Ascending aorta (tissue), 2 donors: ENCODE measurements around the gene CNTNAP2. TPM values are rescaled to one million over a fixed set of nuclear protein-coding genes. Genes with fewer than 3 reads are reported as not detected.

Experiments used
- DNase-seq, 2 donors: peaks; one replicate each; pipeline ENCODE4 v3.0.0-alpha.2; 2019; ENCODE audit warnings: low spot score in 2 of 2
- H3K27ac ChIP-seq, 2 donors: fragments of 200-600 bp; sonication (generic); one replicate each; pipeline ENCODE4 v1.5.1; 2016 to 2017; ENCODE audit warnings: mild to moderate bottlenecking in 1 of 2
- H3K27me3 ChIP-seq: fragments of 200-600 bp; sonication (generic); one replicate; pipeline ENCODE4 v1.5.1; 2017
- H3K36me3 ChIP-seq, 2 donors: fragments of 200-600 bp; sonication (generic); one replicate each; pipeline ENCODE4 v1.5.1; 2016
- H3K4me1 ChIP-seq, 2 donors: fragments of 200-600 bp; sonication (generic); one replicate each; pipeline ENCODE4 v1.5.1; 2016 to 2017; ENCODE audit warnings: mild to moderate bottlenecking in 1 of 2
- H3K4me3 ChIP-seq, 2 donors: fragments of 200-600 bp; sonication (generic); one replicate each; pipeline ENCODE4 v1.5.1; 2016 to 2017; ENCODE audit warnings: mild to moderate bottlenecking in 1 of 2
- H3K9me3 ChIP-seq, 2 donors: fragments of 200-600 bp; sonication (generic); one replicate each; pipeline ENCODE4 v1.5.1; 2016
- intact Hi-C: fragments of 100-400 bp; cut with DNase I; formaldehyde crosslinking; loops from one replicate; pipeline ENCODE4 v1.15.1; 2023
- total RNA-seq: library from RNA; depleted of rRNA; stranded (reverse); fragments of >200 nt; gene quantifications from one replicate; pipeline ENCODE4 v1.1.0, GENCODE V29; 2016
- TF ChIP-seq, protein P1 (sequence below), 3 experiments: fragments of 200-600 bp in 2 of 3; fragments of 450-650 bp in 1 of 3; sonication (generic) in 2 of 3; IDR thresholded peaks; one replicate each; pipeline ENCODE4 v1.5.1; 2016 to 2019; ENCODE audit warnings: antibody characterized with exemption in 3 of 3, mild to moderate bottlenecking in 1 of 3, moderate library complexity in 1 of 3

The CNTNAP2 gene
- total RNA-seq, 1 donor from 2014 or later = not detected

DNA sequence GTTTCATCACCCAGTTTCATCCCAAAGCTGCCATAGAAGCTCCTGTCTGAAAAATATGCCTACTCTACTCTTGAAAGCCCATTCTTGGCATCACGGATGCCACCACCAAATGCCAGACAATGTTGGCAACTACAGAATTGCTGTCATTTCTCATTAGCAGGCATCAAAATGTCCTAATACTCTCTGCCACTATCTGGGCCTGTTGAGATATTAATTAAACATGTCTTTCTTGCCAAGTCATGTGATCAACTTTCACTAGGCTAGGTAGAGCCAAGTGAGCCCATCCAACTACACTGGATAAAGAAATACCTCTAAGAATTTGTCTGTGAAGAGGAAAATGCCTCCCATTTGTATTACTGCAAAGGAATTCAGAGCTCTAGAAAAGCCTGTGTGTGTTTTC lies 1380.6 kb downstream of the CNTNAP2 start:
- Histone ChIP-seq H3K4me3 (no peak overlapping the region), H3K9me3 (no peaks in the 10 kb centered on the region), H3K4me1 (no peaks in the 10 kb centered on the region), H3K36me3 (no peaks in the 10 kb centered on the region), H3K27ac (no peak overlapping the region), H3K27me3 (no peaks in the 10 kb centered on the region)
- DNase-seq = no peak
- TF ChIP-seq, protein P1, sequence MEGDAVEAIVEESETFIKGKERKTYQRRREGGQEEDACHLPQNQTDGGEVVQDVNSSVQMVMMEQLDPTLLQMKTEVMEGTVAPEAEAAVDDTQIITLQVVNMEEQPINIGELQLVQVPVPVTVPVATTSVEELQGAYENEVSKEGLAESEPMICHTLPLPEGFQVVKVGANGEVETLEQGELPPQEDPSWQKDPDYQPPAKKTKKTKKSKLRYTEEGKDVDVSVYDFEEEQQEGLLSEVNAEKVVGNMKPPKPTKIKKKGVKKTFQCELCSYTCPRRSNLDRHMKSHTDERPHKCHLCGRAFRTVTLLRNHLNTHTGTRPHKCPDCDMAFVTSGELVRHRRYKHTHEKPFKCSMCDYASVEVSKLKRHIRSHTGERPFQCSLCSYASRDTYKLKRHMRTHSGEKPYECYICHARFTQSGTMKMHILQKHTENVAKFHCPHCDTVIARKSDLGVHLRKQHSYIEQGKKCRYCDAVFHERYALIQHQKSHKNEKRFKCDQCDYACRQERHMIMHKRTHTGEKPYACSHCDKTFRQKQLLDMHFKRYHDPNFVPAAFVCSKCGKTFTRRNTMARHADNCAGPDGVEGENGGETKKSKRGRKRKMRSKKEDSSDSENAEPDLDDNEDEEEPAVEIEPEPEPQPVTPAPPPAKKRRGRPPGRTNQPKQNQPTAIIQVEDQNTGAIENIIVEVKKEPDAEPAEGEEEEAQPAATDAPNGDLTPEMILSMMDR (IDR thresholded peaks at IDR 0.05) = no peak
- intact Hi-C loops = no loop called here

DNA sequence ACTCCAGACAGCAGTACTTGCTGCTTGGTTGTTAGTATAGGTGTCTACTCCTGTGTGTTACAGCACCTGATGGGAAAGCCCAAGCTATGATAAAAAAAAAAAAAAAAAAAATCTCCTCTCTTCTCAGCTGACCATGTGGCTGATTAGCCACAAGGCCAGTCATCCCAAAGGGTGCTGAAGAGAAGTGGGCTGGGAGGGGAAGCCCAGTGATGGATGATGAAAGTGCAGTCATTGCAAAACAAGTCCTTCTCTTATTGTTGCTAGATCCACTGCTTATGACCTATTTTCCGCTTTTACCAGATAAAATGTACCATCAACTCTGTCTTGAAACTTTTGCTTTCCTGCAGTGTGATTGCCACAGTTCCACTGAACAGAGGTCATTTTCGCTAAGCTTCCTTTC lies 1381.5 kb downstream of the CNTNAP2 start:
- Histone ChIP-seq H3K27me3 (no peaks in the 10 kb centered on the region), H3K4me1 (no peaks in the 10 kb centered on the region), H3K27ac (no peak overlapping the region), H3K9me3 (no peaks in the 10 kb centered on the region), H3K4me3 (no peak overlapping the region), H3K36me3 (no peaks in the 10 kb centered on the region)
- intact Hi-C loops = no loop called here
- no peak for DNase-seq
- TF ChIP-seq, protein P1 (IDR thresholded peaks at IDR 0.05) = no peak

DNA sequence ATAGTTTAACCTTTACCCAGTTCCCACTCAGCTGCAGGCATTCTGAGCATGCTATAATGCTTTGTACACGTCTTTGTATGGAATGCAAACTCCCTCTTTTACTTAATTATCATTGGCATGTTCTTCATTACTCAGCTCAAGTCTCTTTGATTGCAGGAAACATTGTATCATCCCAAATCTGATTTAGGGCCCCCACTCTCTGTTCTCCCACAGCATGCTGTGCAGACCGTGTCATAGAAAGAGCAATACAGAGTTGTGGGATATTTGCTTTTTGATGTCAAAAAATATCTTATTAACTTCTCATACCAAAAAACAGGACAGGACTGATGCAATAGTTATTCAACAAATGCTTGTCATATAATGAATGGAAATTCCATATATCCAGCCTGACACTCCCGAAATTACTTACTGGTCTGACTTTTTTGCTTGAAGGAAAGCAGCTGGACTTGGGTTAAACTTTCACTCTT lies 1392.5 kb downstream of the CNTNAP2 start:
- intact Hi-C loops = no loop called here
- TF ChIP-seq, protein P1 (IDR thresholded peaks at IDR 0.05) = no peak
- Histone ChIP-seq H3K27ac (no peak overlapping the region), H3K4me1 (no peaks in the 10 kb centered on the region), H3K36me3 (no peaks in the 10 kb centered on the region), H3K9me3 (no peaks in the 10 kb centered on the region), H3K27me3 (no peaks in the 10 kb centered on the region), H3K4me3 (no peak overlapping the region)
- no peak for DNase-seq

DNA sequence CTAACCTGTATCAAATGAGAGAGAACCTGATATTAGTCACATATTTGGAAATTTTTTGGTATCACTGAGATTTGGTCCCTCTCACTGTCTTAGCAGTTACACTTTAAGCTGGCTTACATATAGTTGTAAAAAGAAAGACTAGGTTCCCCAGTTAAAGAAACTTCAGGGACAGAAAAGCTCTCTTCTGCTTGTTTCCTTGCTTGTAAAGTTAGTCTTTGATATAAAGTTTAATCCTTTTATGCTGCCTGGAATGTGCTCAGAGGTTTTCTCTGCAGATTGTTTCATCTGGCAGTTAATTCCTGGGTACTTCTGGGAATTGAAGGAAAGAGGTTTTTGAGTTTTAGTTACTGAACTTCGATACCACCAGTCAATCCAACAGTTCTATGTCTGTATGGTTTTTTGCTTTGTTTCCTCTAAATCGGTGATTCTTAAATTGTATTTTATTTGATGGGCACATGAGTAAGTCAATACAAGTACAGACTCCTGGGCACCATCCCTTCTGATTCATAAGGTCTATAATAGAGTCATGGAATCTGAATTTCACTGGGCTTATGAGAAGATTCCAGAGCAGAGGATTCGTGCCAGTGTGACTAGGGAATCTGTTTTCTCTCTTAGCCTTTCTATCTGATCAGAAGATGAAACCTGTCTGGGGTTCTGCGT lies 1393.1 kb downstream of the CNTNAP2 start:
- DNase-seq = no peak
- no peaks in the 10 kb centered on the region for H3K4me1 ChIP-seq
- H3K27ac ChIP-seq = no peak overlapping the region
- intact Hi-C loops = no loop called here
- H3K4me3 ChIP-seq = no peak overlapping the region
- H3K27me3 ChIP-seq = no peaks in the 10 kb centered on the region
- no peaks in the 10 kb centered on the region for H3K9me3 ChIP-seq
- TF ChIP-seq, protein P1 (IDR thresholded peaks at IDR 0.05) = no peak
- no peaks in the 10 kb centered on the region for H3K36me3 ChIP-seq

DNA sequence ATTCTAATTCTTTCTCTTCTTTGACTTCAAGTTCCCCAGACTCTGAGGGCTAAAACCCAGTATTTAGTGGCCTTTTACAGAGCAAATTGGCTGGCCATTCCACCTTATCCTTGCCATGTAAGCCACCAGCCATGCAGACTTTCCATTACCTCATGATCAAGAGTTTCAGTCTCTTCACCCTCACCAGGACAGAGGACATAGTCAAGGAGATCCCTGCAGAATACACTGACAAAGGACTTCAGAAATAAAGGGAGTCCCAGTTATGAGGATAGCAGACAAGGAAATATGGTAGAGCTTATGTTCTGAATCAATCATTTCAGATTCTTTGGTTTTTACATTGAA lies 1393.6 kb downstream of the CNTNAP2 start:
- Histone ChIP-seq H3K9me3 (no peaks in the 10 kb centered on the region), H3K4me3 (no peak overlapping the region), H3K4me1 (no peaks in the 10 kb centered on the region), H3K27ac (no peak overlapping the region), H3K36me3 (no peaks in the 10 kb centered on the region), H3K27me3 (no peaks in the 10 kb centered on the region)
- intact Hi-C loops = no loop called here
- TF ChIP-seq, protein P1 (IDR thresholded peaks at IDR 0.05) = no peak
- no peak for DNase-seq

DNA sequence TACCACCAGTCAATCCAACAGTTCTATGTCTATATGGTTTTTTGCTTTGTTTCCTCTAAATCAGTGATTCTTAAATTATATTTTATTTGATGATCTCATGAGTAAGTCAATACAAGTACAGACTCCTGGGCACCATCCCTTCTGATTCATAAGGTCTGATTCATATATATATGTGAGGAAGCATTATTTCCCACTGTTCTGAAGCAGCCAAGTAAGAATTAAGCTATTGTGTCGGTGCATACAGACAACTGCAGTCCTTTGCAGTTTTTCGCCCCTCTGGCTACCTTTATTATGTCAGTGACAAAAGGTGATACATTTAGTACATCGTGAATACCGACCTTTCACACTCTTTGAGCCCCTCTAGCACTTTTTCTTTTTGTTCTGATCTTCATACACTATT lies 1394.3 kb downstream of the CNTNAP2 start:
- H3K27me3 ChIP-seq = no peaks in the 10 kb centered on the region
- intact Hi-C loops = no loop called here
- TF ChIP-seq, protein P1 (IDR thresholded peaks at IDR 0.05) = no peak

More for the DNA sequence above, 1394.3 kb downstream of the CNTNAP2 start:
- no peak for DNase-seq
- H3K4me3 ChIP-seq = no peak overlapping the region
- H3K36me3 ChIP-seq = no peaks in the 10 kb centered on the region
- no peaks in the 10 kb centered on the region for H3K9me3 ChIP-seq
- H3K27ac ChIP-seq = no peak overlapping the region
- H3K4me1 ChIP-seq = no peaks in the 10 kb centered on the region
